Measurements from ENCODE around the gene EFNB2. TPM values are rescaled to one million over a fixed set of nuclear protein-coding genes. Genes with fewer than 3 reads are reported as not detected.

EFNB2 gene
- total RNA-seq, 1 experiment from 2014 or later = 5.2 TPM

DNA sequence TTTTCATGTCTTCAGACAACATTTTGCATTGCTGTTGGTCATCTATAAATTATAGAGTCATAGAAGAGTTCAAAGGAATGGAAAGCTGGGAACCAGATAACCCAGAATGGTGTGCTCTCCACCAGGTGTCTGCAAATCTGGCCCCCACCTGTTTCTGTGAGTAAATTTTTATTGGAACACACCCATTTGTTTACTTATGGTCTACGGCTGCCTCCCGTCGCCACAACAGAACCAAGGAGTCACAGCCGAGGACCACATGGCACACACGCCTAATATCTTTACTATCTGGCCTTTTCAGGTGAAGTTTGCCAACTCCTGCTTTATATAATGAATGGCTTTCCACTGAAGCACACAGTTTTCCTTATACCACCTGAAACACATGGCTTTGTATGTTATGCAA lies 58.2 kb downstream of the EFNB2 start:
- TF ChIP-seq EZH2 (IDR thresholded peaks at IDR 0.05; ENCODE audit: borderline replicate concordance, low read depth, low read length, poor library complexity, severe bottlenecking) = no peak
- TF ChIP-seq, protein P1, sequence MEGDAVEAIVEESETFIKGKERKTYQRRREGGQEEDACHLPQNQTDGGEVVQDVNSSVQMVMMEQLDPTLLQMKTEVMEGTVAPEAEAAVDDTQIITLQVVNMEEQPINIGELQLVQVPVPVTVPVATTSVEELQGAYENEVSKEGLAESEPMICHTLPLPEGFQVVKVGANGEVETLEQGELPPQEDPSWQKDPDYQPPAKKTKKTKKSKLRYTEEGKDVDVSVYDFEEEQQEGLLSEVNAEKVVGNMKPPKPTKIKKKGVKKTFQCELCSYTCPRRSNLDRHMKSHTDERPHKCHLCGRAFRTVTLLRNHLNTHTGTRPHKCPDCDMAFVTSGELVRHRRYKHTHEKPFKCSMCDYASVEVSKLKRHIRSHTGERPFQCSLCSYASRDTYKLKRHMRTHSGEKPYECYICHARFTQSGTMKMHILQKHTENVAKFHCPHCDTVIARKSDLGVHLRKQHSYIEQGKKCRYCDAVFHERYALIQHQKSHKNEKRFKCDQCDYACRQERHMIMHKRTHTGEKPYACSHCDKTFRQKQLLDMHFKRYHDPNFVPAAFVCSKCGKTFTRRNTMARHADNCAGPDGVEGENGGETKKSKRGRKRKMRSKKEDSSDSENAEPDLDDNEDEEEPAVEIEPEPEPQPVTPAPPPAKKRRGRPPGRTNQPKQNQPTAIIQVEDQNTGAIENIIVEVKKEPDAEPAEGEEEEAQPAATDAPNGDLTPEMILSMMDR (conservative IDR thresholded peaks at IDR 0.05; ENCODE audit: low read depth, low read length) = no peak
- ChIA-PET CTCF (no interaction called here), POLR2A (ENCODE audit: low non-redundant PET) (no interaction called here)
- H3K36me3 ChIP-seq (ENCODE audit: insufficient read depth, low read length, poor library complexity, severe bottlenecking) = no peaks in the 10 kb centered on the region
- no peaks in the 10 kb centered on the region for H3K4me1 ChIP-seq (ENCODE audit: insufficient read depth, low read length, poor library complexity, severe bottlenecking)
- BruUV-seq (replicated peaks) = no TSS peak
- H3K4me3 ChIP-seq (ENCODE audit: low read depth, low read length, poor library complexity, severe bottlenecking) = no peak overlapping the region
- H3K27ac ChIP-seq (ENCODE audit: low read depth, low read length, poor library complexity, severe bottlenecking) = no peak overlapping the region
- DNase-seq (ENCODE audit: low spot score) = no peak
- intact Hi-C loops (cut with micrococcal nuclease; ENCODE audit: unreplicated experiment) = no loop called here
- no peaks in the 10 kb centered on the region for H3K27me3 ChIP-seq (replicated peaks; ENCODE audit: insufficient read depth, low read depth, low read length, poor library complexity)
- H3K9me3 ChIP-seq (ENCODE audit: low read depth, low read length, poor library complexity, severe bottlenecking) = no peaks in the 10 kb centered on the region

GRCh38 chr13:106475852-106476251 lies 59.6 kb downstream of the EFNB2 start:
- Histone ChIP-seq H3K36me3 (ENCODE audit: insufficient read depth, low read length, poor library complexity, severe bottlenecking) (no peaks in the 10 kb centered on the region), H3K27ac (ENCODE audit: low read depth, low read length, poor library complexity, severe bottlenecking) (no peak overlapping the region), H3K4me3 (ENCODE audit: low read depth, low read length, poor library complexity, severe bottlenecking) (no peak overlapping the region), H3K27me3 (replicated peaks; ENCODE audit: insufficient read depth, low read depth, low read length, poor library complexity) (no peaks in the 10 kb centered on the region), H3K9me3 (ENCODE audit: low read depth, low read length, poor library complexity, severe bottlenecking) (no peaks in the 10 kb centered on the region), H3K4me1 (ENCODE audit: insufficient read depth, low read length, poor library complexity, severe bottlenecking) (no peaks in the 10 kb centered on the region)
- intact Hi-C loops (cut with micrococcal nuclease; ENCODE audit: unreplicated experiment) = no loop called here
- POLR2A ChIA-PET (ENCODE audit: low non-redundant PET) = no interaction called here
- CTCF ChIA-PET = no interaction called here
- TF ChIP-seq, protein P1 (conservative IDR thresholded peaks at IDR 0.05; ENCODE audit: low read depth, low read length) = no peak
- TF ChIP-seq EZH2 (IDR thresholded peaks at IDR 0.05; ENCODE audit: borderline replicate concordance, low read depth, low read length, poor library complexity, severe bottlenecking) = no peak
- DNase-seq (ENCODE audit: low spot score) = no peak
- BruUV-seq (replicated peaks) = no TSS peak

- CTCF ChIA-PET = no interaction called here
- no TSS peak for BruUV-seq (replicated peaks)
These were observed 60.5 kb downstream of the EFNB2 start for GRCh38 chr13:106474912-106475311.

More at GRCh38 chr13:106474912-106475311, 60.5 kb downstream of the EFNB2 start:
- no peak for TF ChIP-seq EZH2 (IDR thresholded peaks at IDR 0.05; ENCODE audit: borderline replicate concordance, low read depth, low read length, poor library complexity, severe bottlenecking)
- TF ChIP-seq, protein P1 (conservative IDR thresholded peaks at IDR 0.05; ENCODE audit: low read depth, low read length) = no peak
- Histone ChIP-seq H3K9me3 (ENCODE audit: low read depth, low read length, poor library complexity, severe bottlenecking) (no peaks in the 10 kb centered on the region), H3K27me3 (replicated peaks; ENCODE audit: insufficient read depth, low read depth, low read length, poor library complexity) (no peaks in the 10 kb centered on the region), H3K4me1 (ENCODE audit: insufficient read depth, low read length, poor library complexity, severe bottlenecking) (no peaks in the 10 kb centered on the region), H3K36me3 (ENCODE audit: insufficient read depth, low read length, poor library complexity, severe bottlenecking) (no peaks in the 10 kb centered on the region), H3K4me3 (ENCODE audit: low read depth, low read length, poor library complexity, severe bottlenecking) (no peak overlapping the region), H3K27ac (ENCODE audit: low read depth, low read length, poor library complexity, severe bottlenecking) (no peak overlapping the region)
- DNase-seq (ENCODE audit: low spot score) = no peak
- POLR2A ChIA-PET (ENCODE audit: low non-redundant PET) = no interaction called here
- intact Hi-C loops (cut with micrococcal nuclease; ENCODE audit: unreplicated experiment) = no loop called here
